ENCODE results near the gene APBA2.
"Not testable (repeated sequence)": the region's sequence is repeated elsewhere in the genome, so short reads cannot be mapped to it uniquely, and the experiment has no call there.

DNA sequence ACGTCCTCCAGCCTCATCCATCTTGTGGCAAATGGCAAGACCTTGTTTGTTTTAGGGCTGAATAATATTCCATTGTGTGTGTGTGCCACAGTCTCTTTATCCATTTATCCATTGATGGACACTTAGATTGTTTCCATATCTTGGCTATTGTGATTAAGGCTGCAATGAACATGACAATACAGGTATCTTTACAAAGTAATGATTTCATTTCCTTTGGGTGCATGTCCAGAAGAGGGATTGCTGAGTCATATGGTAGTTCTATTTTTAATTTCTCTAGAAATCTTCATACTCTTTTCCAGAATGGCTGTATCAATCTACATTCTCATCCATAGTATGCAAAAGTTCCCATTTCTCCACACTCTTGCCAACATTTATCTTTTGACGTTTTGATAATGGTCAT is 31.2 kb upstream of the APBA2 start:
- TF ChIP-seq, protein P1, sequence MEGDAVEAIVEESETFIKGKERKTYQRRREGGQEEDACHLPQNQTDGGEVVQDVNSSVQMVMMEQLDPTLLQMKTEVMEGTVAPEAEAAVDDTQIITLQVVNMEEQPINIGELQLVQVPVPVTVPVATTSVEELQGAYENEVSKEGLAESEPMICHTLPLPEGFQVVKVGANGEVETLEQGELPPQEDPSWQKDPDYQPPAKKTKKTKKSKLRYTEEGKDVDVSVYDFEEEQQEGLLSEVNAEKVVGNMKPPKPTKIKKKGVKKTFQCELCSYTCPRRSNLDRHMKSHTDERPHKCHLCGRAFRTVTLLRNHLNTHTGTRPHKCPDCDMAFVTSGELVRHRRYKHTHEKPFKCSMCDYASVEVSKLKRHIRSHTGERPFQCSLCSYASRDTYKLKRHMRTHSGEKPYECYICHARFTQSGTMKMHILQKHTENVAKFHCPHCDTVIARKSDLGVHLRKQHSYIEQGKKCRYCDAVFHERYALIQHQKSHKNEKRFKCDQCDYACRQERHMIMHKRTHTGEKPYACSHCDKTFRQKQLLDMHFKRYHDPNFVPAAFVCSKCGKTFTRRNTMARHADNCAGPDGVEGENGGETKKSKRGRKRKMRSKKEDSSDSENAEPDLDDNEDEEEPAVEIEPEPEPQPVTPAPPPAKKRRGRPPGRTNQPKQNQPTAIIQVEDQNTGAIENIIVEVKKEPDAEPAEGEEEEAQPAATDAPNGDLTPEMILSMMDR (conservative IDR thresholded peaks at IDR 0.05; ENCODE audit: low read depth, low read length), result not testable (repeated sequence)
- TF ChIP-seq POLR2A (IDR thresholded peaks at IDR 0.05; ENCODE audit: low read depth, low read length); RFX5 (IDR thresholded peaks at IDR 0.05; ENCODE audit: low read depth, low read length); NFE2L2 (IDR thresholded peaks at IDR 0.05; ENCODE audit: low read depth, low read length); RAD21 (IDR thresholded peaks at IDR 0.05; ENCODE audit: low read length); MAZ (IDR thresholded peaks at IDR 0.05; ENCODE audit: borderline replicate concordance, low read depth, low read length); CEBPB (IDR thresholded peaks at IDR 0.05; ENCODE audit: low read depth, low read length); RCOR1 (IDR thresholded peaks at IDR 0.05; ENCODE audit: insufficient replicate concordance, low read length); MAFK (IDR thresholded peaks at IDR 0.05; ENCODE audit: low read depth, low read length); SMC3 (IDR thresholded peaks at IDR 0.05; ENCODE audit: low read depth, low read length); CHD1 (IDR thresholded peaks at IDR 0.05; ENCODE audit: low read depth, low read length); MXI1 (IDR thresholded peaks at IDR 0.05; ENCODE audit: borderline replicate concordance, low read depth, low read length); BHLHE40 (IDR thresholded peaks at IDR 0.05; ENCODE audit: low read depth, low read length): not testable (repeated sequence)
- TF ChIP-seq, protein P2, sequence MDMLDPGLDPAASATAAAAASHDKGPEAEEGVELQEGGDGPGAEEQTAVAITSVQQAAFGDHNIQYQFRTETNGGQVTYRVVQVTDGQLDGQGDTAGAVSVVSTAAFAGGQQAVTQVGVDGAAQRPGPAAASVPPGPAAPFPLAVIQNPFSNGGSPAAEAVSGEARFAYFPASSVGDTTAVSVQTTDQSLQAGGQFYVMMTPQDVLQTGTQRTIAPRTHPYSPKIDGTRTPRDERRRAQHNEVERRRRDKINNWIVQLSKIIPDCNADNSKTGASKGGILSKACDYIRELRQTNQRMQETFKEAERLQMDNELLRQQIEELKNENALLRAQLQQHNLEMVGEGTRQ (IDR thresholded peaks at IDR 0.05; ENCODE audit: low read depth, low read length), result not testable (repeated sequence)
